Ovary (tissue), 3 donors: ENCODE measurements around the gene TARS3.

Source experiments
- EP300 ChIP-seq: sonication (generic); formaldehyde crosslinking; IDR thresholded peaks from one replicate; pipeline ENCODE4 v1.6.1; 2017; ENCODE audit warnings: antibody characterized with exemption
- TF ChIP-seq, protein P1 (sequence below), 3 donors: fragments of 450-650 bp in 2 of 3; fragments of 200-600 bp in 1 of 3; IDR thresholded peaks; one replicate each; pipeline versions ENCODE4 v1.5.1 to v1.8.0; 2016 to 2022; ENCODE audit warnings: antibody characterized with exemption in 3 of 3, mild to moderate bottlenecking in 1 of 3
- donor health status: DM: no; HTN: no; CAD: no.

DNA sequence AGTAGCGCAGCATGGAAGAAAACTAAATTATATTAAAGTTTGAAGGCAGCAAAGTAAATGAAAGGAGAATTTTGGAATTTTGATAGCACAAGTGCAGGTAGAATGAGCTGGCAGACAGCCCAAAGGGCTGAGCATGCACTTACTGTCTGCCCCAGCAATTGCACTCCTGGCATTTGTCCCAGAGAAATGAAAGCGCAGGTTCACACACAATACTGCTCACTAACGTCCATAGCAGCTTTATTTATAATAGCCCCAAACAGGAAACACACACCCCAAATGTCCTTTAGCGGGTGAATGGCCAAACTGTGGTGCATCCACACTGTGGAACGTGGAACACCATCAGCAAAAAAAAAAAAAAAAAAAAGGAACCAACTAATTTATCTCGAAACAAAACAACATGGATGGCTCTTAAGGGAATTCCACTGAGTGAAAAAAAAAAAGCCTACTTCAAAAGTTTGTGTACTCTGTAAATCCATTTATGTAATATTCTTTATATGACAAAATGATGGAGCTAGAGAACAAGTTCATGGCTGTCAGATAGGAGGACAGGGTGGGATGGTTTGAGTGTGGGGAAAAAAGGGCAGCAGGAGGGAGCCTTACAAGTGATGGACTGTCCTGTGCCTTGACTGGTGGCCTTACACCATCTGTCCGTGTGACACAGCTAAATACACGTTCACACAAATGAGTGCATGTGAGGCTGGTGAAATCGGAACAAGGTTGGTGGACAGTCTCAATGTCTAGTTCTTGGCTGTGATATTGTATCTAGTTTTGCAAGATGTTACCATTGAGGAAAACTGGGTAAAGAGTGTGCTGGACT, 66.1 kb downstream of the TARS3 start:
- TF ChIP-seq, protein P1, sequence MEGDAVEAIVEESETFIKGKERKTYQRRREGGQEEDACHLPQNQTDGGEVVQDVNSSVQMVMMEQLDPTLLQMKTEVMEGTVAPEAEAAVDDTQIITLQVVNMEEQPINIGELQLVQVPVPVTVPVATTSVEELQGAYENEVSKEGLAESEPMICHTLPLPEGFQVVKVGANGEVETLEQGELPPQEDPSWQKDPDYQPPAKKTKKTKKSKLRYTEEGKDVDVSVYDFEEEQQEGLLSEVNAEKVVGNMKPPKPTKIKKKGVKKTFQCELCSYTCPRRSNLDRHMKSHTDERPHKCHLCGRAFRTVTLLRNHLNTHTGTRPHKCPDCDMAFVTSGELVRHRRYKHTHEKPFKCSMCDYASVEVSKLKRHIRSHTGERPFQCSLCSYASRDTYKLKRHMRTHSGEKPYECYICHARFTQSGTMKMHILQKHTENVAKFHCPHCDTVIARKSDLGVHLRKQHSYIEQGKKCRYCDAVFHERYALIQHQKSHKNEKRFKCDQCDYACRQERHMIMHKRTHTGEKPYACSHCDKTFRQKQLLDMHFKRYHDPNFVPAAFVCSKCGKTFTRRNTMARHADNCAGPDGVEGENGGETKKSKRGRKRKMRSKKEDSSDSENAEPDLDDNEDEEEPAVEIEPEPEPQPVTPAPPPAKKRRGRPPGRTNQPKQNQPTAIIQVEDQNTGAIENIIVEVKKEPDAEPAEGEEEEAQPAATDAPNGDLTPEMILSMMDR (IDR thresholded peaks at IDR 0.05) = no peak
- no peak for TF ChIP-seq EP300
